Erythroblast (primary cell): ENCODE measurements around the gene CASZ1.

Experiments
- GATA1 ChIP-seq: IDR thresholded peaks from 2 replicates; pipeline ENCODE4 v1.6.1; 2011; ENCODE audit warnings: low read depth, mild to moderate bottlenecking, control low read depth, low read length, moderate library complexity
- POLR2A ChIP-seq: IDR thresholded peaks from 2 replicates; pipeline ENCODE4 v1.6.1; 2011; ENCODE audit warnings: mild to moderate bottlenecking, low read length

- no peak for TF ChIP-seq POLR2A
- no peak for TF ChIP-seq GATA1
These were observed 21.7 kb downstream of the CASZ1 start for GRCh38 chr1:10774615-10775310.
